Keratinocyte (primary cell): ENCODE data around the gene GPX4. TPM values are rescaled to one million over a fixed set of nuclear protein-coding genes. Genes with fewer than 3 reads are reported as not detected.

Experiments
- DNase-seq: peaks from one replicate; pipeline ENCODE4 v3.0.0-alpha.2; 2011; ENCODE audit warnings: low read depth, missing footprints, low spot score
- FAIRE-seq: peaks from 2 replicates; lab custom pipeline; 2011; peaks lifted over from hg19 to GRCh38; lab: Jason Lieb, UNC
- H2AFZ ChIP-seq: 2 replicates; pipeline ENCODE4 v1.6.0; 2012; ENCODE audit warnings: low read length, control low read depth, inconsistent platforms; ENCODE audit not compliant: control insufficient read depth
- H3K27ac ChIP-seq: 2 replicates; pipeline ENCODE4 v1.5.1; 2011; ENCODE audit warnings: low read length; ENCODE audit not compliant: control insufficient read depth, insufficient read depth
- H3K27me3 ChIP-seq: 3 replicates; pipeline ENCODE4 v1.6.0; 2011; ENCODE audit warnings: low read length; ENCODE audit not compliant: control insufficient read depth, insufficient read depth; ENCODE audit errors: extremely low read depth
- H3K36me3 ChIP-seq, 2 experiments: 2 replicates in 1 of 2; 3 replicates in 1 of 2; pipeline ENCODE4 v1.5.1; 2011; ENCODE audit warnings: low read length in 2 of 2, mild to moderate bottlenecking in 1 of 2; ENCODE audit not compliant: control insufficient read depth in 2 of 2, insufficient read depth in 2 of 2; ENCODE audit errors: extremely low read depth in 1 of 2
- H3K4me1 ChIP-seq: 3 replicates; pipeline ENCODE4 v1.5.1; 2011; ENCODE audit warnings: low read length; ENCODE audit not compliant: control insufficient read depth, insufficient read depth; ENCODE audit errors: extremely low read depth
- H3K4me2 ChIP-seq: 3 replicates; pipeline ENCODE4 v1.6.0; 2011; ENCODE audit warnings: low read depth, low read length; ENCODE audit not compliant: control insufficient read depth, insufficient read depth; ENCODE audit errors: extremely low read depth
- H3K4me3 ChIP-seq, 3 experiments: fragments of 200-600 bp in 1 of 3; sonication (generic) in 1 of 3; 2 replicates in 2 of 3; 3 replicates in 1 of 3; pipeline ENCODE4 v1.5.1; 2011 to 2016; ENCODE audit warnings: low read length in 3 of 3, mild to moderate bottlenecking in 3 of 3, control low read depth in 2 of 3, inconsistent platforms in 1 of 3, low read depth in 1 of 3, mixed read lengths in 1 of 3, mixed run types in 1 of 3, moderate library complexity in 1 of 3; ENCODE audit not compliant: control insufficient read depth in 2 of 3, insufficient read depth in 2 of 3; ENCODE audit errors: extremely low read depth in 1 of 3
- H3K79me2 ChIP-seq: 2 replicates; pipeline ENCODE4 v1.6.0; 2012; ENCODE audit warnings: low read length; ENCODE audit not compliant: control insufficient read depth, insufficient read depth
- H3K9ac ChIP-seq: 3 replicates; pipeline ENCODE4 v1.6.0; 2011; ENCODE audit warnings: low read length; ENCODE audit not compliant: control insufficient read depth, insufficient read depth; ENCODE audit errors: extremely low read depth
- H3K9me1 ChIP-seq: 3 replicates; pipeline ENCODE4 v1.6.0; 2011; ENCODE audit warnings: low read length; ENCODE audit not compliant: control insufficient read depth, insufficient read depth; ENCODE audit errors: extremely low read depth
- H3K9me3 ChIP-seq: 2 replicates; pipeline ENCODE4 v1.5.1; 2012; ENCODE audit warnings: low read depth, low read length; ENCODE audit not compliant: control insufficient read depth
- H4K20me1 ChIP-seq: 3 replicates; pipeline ENCODE4 v1.6.0; 2011; ENCODE audit warnings: low read length; ENCODE audit not compliant: control insufficient read depth, insufficient read depth; ENCODE audit errors: extremely low read depth
- CTCF ChIP-seq, 3 experiments: IDR thresholded peaks in 1 of 3; conservative IDR thresholded peaks in 1 of 3; optimal IDR thresholded peaks in 1 of 3; 2 replicates in 2 of 3; 3 replicates in 1 of 3; pipeline versions ENCODE3 to v1.5.1; 2011; ENCODE audit warnings: low read length in 3 of 3, mild to moderate bottlenecking in 3 of 3, moderate library complexity in 2 of 3, control low read depth in 1 of 3, inconsistent platforms in 1 of 3; ENCODE audit not compliant: insufficient read depth in 2 of 3; ENCODE audit errors: extremely low read depth in 1 of 3
- EZH2 ChIP-seq: IDR thresholded peaks from one replicate; pipeline ENCODE4 v1.6.1; 2012; ENCODE audit warnings: inconsistent platforms, mild to moderate bottlenecking, low read length, moderate library complexity
- dilution Hi-C: fragments of 300-500 bp; cut with MboI; formaldehyde crosslinking; loops from one replicate; pipeline ENCODE4 v1.7.0; 2020; ENCODE audit warnings: low sequenced_read_pairs; ENCODE audit not compliant: extremely low pct_ligation_motif_present
- polyA plus RNA-seq, 5 experiments: library from polyadenylated mRNA; depleted of rRNA in 3 of 5; stranded (reverse) in 3 of 5; stranded (forward) in 1 of 5; unstranded in 1 of 5; fragments of >200 nt; gene quantifications; 1 replicate in 1 of 5; 2 replicates in 3 of 5; 3 replicates in 1 of 5; pipeline versions ENCODE4 v1.2.1 to v1.2.3, GENCODE V29; 2011 to 2012; ENCODE audit warnings: missing spikeins in 2 of 5, low read depth in 1 of 5, low replicate concordance in 1 of 5

The GPX4 gene
- polyA plus RNA-seq, 1 donor (not counting 4 experiments of a cell fraction or from before 2014, with no cell fraction given) = 193 TPM

GRCh38 chr19:1093811-1094553 is 9.8 kb upstream of the GPX4 start:
- no peak for FAIRE-seq
- Histone ChIP-seq H3K27ac (no peak overlapping the region), H3K36me3 (peaks cover 12 to 14% of the 10 kb centered on the region in 2 experiments), H3K4me1 (peaks cover 14% of the 10 kb centered on the region), H4K20me1 (no peaks in the 10 kb centered on the region), H3K27me3 (no peaks in the 10 kb centered on the region), H2AFZ (no peak overlapping the region), H3K4me3 (peak overlapping the region; percentile 66 to 93 (median 72)), H3K9me1 (no peaks in the 10 kb centered on the region), H3K79me2 (peaks cover 33% of the 10 kb centered on the region), H3K9ac (peak overlapping the region; percentile 91), H3K9me3 (no peaks in the 10 kb centered on the region), H3K4me2 (peak overlapping the region; percentile 78)
- dilution Hi-C loops = no loop called here
- TF ChIP-seq CTCF (optimal IDR thresholded peaks at IDR 0.05 in 1 of 3, IDR thresholded peaks at IDR 0.05 in 1 of 3, conservative IDR thresholded peaks at IDR 0.05 in 1 of 3; ENCODE audit: extremely low read depth in 1 of 3, insufficient read depth in 2 of 3, low read length in 3 of 3) (no peak), EZH2 (no peak)
- no peak for DNase-seq

GRCh38 chr19:1094655-1094977 is 9.2 kb upstream of the GPX4 start:
- no peak for FAIRE-seq
- no peak overlapping the region for H2AFZ ChIP-seq
- peak overlapping the region; percentile 78 for H3K4me2 ChIP-seq
- no peaks in the 10 kb centered on the region for H3K9me1 ChIP-seq
- H3K9me3 ChIP-seq = no peaks in the 10 kb centered on the region
- peaks cover 8 to 12% of the 10 kb centered on the region in 2 experiments for H3K36me3 ChIP-seq
- H3K9ac ChIP-seq = peak overlapping the region; percentile 91
- H4K20me1 ChIP-seq = no peaks in the 10 kb centered on the region
- DNase-seq = no peak
- TF ChIP-seq EZH2 (no peak), CTCF (optimal IDR thresholded peaks at IDR 0.05 in 1 of 3, IDR thresholded peaks at IDR 0.05 in 1 of 3, conservative IDR thresholded peaks at IDR 0.05 in 1 of 3; ENCODE audit: extremely low read depth in 1 of 3, insufficient read depth in 2 of 3, low read length in 3 of 3) (no peak)
- peak overlapping the region; percentile 64 for H3K27ac ChIP-seq
- peaks cover 18% of the 10 kb centered on the region for H3K4me1 ChIP-seq
- H3K4me3 ChIP-seq = peak overlapping the region; percentile 66 to 93 (median 72)
- peaks cover 33% of the 10 kb centered on the region for H3K79me2 ChIP-seq
- dilution Hi-C loops = no loop called here
- H3K27me3 ChIP-seq = no peaks in the 10 kb centered on the region
